BE2C (cell line): ENCODE results near the gene PCBP3.
A peak's percentile ranks its signal among the peaks of the same experiment; 100 is the strongest.

Experiments
- DNase-seq: peaks from one replicate; pipeline ENCODE4 v3.0.0-alpha.2; 2020
- H3K27me3 ChIP-seq: fragments of 250-450 bp; sonication (Bioruptor Pico); 2 replicates; pipeline ENCODE4 v1.5.1; 2020; ENCODE audit warnings: mild to moderate bottlenecking
- H3K36me3 ChIP-seq: fragments of 250-450 bp; sonication (Bioruptor Pico); 2 replicates; pipeline ENCODE4 v1.5.1; 2020; ENCODE audit warnings: mild to moderate bottlenecking
- H3K4me1 ChIP-seq: fragments of 250-450 bp; sonication (Bioruptor Pico); 2 replicates; pipeline ENCODE4 v1.5.1; 2020
- H3K4me3 ChIP-seq: 2 replicates; pipeline ENCODE4 v1.5.1; 2011; ENCODE audit warnings: low read depth, low read length
- H3K9me3 ChIP-seq: fragments of 250-450 bp; sonication (Bioruptor Pico); 2 replicates; pipeline ENCODE4 v1.5.1; 2020
- CTCF ChIP-seq: IDR thresholded peaks from 2 replicates; pipeline ENCODE4 v1.5.1; 2012; ENCODE audit warnings: mild to moderate bottlenecking, low read depth, low read length

PCBP3 gene

GRCh38 chr21:45818904-45819285 lies 175.4 kb downstream of the PCBP3 start:
- H3K4me3 ChIP-seq: no peak overlapping the region
- no peaks in the 10 kb centered on the region for H3K9me3 ChIP-seq
- H3K27me3 ChIP-seq: no peaks in the 10 kb centered on the region
- no peaks in the 10 kb centered on the region for H3K36me3 ChIP-seq
- DNase-seq: no peak
- no peak for TF ChIP-seq CTCF
- peaks cover 18% of the 10 kb centered on the region for H3K4me1 ChIP-seq

GRCh38 chr21:45819478-45820170 lies 176.1 kb downstream of the PCBP3 start:
- Histone ChIP-seq H3K36me3 (no peaks in the 10 kb centered on the region), H3K27me3 (no peaks in the 10 kb centered on the region), H3K9me3 (no peaks in the 10 kb centered on the region), H3K4me3 (no peak overlapping the region), H3K4me1 (peaks cover 18% of the 10 kb centered on the region)
- DNase-seq: peak; percentile 73
- no peak for TF ChIP-seq CTCF

- peak; percentile 96 for DNase-seq
- no peaks in the 10 kb centered on the region for H3K27me3 ChIP-seq
Observed at GRCh38 chr21:45820171-45821091, 176.9 kb downstream of the PCBP3 start.

GRCh38 chr21:45821315-45821962 lies 177.9 kb downstream of the PCBP3 start:
- TF ChIP-seq CTCF: no peak
- Histone ChIP-seq H3K9me3 (no peaks in the 10 kb centered on the region), H3K36me3 (no peaks in the 10 kb centered on the region), H3K27me3 (no peaks in the 10 kb centered on the region), H3K4me1 (peaks cover 18% of the 10 kb centered on the region), H3K4me3 (no peak overlapping the region)
- no peak for DNase-seq

More at GRCh38 chr21:45820171-45821091, 176.9 kb downstream of the PCBP3 start:
- TF ChIP-seq CTCF: peak; percentile 91
- Histone ChIP-seq H3K4me1 (peaks cover 18% of the 10 kb centered on the region), H3K4me3 (no peak overlapping the region), H3K36me3 (no peaks in the 10 kb centered on the region), H3K9me3 (no peaks in the 10 kb centered on the region)

GRCh38 chr21:45821998-45822397 lies 178.5 kb downstream of the PCBP3 start:
- Histone ChIP-seq H3K9me3 (no peaks in the 10 kb centered on the region), H3K36me3 (peaks cover 4% of the 10 kb centered on the region; the same call in 1 of the 2 replicates), H3K27me3 (no peaks in the 10 kb centered on the region; the same call in 1 of the 2 replicates), H3K4me3 (no peak overlapping the region), H3K4me1 (peaks cover 18% of the 10 kb centered on the region)
- no peak for DNase-seq
- TF ChIP-seq CTCF: no peak
